UCSD-AML1 (cell line): ENCODE measurements around the gene METTL17.
A peak's percentile ranks its signal among the peaks of the same experiment; 100 is the strongest.
"Not testable (repeated sequence)": the region's sequence is repeated elsewhere in the genome, so short reads cannot be mapped to it uniquely, and the experiment has no call there.

Experiments
- DNase-seq: peaks from one replicate; lab custom pipeline; 2025; ENCODE audit not compliant: unreplicated experiment; lab: John Stamatoyannopoulos, UW

METTL17 gene

GRCh38 chr14:21023817-21024584 lies 34.2 kb downstream of the METTL17 start:
- DNase-seq: peak; percentile 27

- peak; percentile 76 for DNase-seq
These were observed 35.0 kb downstream of the METTL17 start, which contains the start of gene NDRG2 for GRCh38 chr14:21024585-21025370. TSS of gene NDRG2 (minus strand) at chr14:21025061. CDS start at chr14:21023315, 1,746 bp downstream.

- no peak for DNase-seq
These were observed 35.8 kb downstream of the METTL17 start for GRCh38 chr14:21025371-21026273.

GRCh38 chr14:21026274-21026987 lies 36.7 kb downstream of the METTL17 start:
- DNase-seq: no peak

- DNase-seq: no peak
These were observed 37.2 kb downstream of the METTL17 start for GRCh38 chr14:21026988-21027315.

- DNase-seq: no peak
These were observed 40.1 kb downstream of the METTL17 start, which contains the start of gene TPPP2 for GRCh38 chr14:21029917-21030316. TSS of gene TPPP2 (plus strand) at chr14:21030217. CDS start at chr14:21030582, 365 bp downstream.

- DNase-seq: no peak
These were observed 40.8 kb downstream of the METTL17 start for GRCh38 chr14:21030531-21030930.

- DNase-seq: no peak
These were observed 42.7 kb downstream of the METTL17 start for GRCh38 chr14:21032326-21033132.

GRCh38 chr14:21033133-21033698 lies 43.4 kb downstream of the METTL17 start:
- no peak for DNase-seq

- no peak for DNase-seq
These were observed 44.9 kb downstream of the METTL17 start, which contains the start of gene RNASE13 for GRCh38 chr14:21034707-21035106. TSS of gene RNASE13 (minus strand) at chr14:21034807. CDS start at chr14:21034288, 519 bp downstream.

- no peak for DNase-seq
These were observed 47.0 kb downstream of the METTL17 start for GRCh38 chr14:21036751-21037150.

GRCh38 chr14:21037156-21037555 lies 47.4 kb downstream of the METTL17 start:
- no peak for DNase-seq

GRCh38 chr14:21038441-21039422 lies 49.0 kb downstream of the METTL17 start:
- no peak for DNase-seq

- peak; percentile 25 for DNase-seq
These were observed 50.0 kb downstream of the METTL17 start for GRCh38 chr14:21039585-21040369.

- no peak for DNase-seq
These were observed 50.7 kb downstream of the METTL17 start for GRCh38 chr14:21040370-21040925.

- not testable (repeated sequence) for DNase-seq
These were observed 51.2 kb downstream of the METTL17 start for GRCh38 chr14:21040941-21041340.
